Activated CD4-positive, alpha-beta T cell treated with anti-CD3 and anti-CD28 coated beads for 48 hours (primary cell): ENCODE data around the gene MGMT.

Experiments
- DNase-seq: peaks from one replicate; pipeline ENCODE4 v3.0.0-alpha.2; 2020

Gene MGMT

DNA sequence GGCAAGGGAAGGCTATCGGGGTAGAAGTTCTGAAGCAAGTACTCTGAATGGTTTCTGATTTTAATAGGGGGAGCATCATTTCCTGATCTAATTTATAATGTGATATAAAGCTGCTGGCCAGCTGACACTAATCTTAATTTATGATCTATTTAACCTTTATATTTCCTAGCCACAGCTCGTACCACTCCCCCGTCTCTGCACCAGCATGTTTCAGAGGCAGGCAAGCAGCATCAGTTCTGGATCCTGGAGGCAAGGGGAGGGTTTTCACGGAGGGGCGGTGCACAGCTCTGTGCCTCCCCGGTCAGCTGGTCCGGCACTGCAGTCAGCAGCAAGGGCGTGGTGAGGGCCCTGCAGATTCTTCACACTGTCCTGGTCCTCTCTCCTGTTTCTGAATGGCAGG, 30.0 kb downstream of the MGMT start:
- DNase-seq = no peak

DNA sequence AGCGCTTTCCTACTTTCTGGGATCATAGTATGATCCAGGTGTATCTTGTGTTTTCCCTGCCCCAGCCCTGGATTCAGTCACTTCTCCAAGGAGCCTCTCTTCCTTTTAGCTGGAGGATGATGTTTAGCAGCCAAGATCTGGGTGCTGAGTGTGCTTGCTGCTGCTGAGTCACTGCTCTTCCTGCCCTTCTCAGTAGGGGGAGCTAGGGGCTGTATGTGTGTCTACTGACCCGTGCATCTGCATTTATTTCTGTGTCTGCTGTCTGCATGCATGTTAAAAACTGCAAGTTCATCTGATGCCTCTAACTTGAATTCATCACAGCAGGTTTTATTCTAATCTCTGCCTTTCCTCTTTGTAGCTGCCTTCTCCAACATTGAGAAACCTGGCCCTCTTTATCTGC, 31.6 kb downstream of the MGMT start:
- DNase-seq = no peak

DNA sequence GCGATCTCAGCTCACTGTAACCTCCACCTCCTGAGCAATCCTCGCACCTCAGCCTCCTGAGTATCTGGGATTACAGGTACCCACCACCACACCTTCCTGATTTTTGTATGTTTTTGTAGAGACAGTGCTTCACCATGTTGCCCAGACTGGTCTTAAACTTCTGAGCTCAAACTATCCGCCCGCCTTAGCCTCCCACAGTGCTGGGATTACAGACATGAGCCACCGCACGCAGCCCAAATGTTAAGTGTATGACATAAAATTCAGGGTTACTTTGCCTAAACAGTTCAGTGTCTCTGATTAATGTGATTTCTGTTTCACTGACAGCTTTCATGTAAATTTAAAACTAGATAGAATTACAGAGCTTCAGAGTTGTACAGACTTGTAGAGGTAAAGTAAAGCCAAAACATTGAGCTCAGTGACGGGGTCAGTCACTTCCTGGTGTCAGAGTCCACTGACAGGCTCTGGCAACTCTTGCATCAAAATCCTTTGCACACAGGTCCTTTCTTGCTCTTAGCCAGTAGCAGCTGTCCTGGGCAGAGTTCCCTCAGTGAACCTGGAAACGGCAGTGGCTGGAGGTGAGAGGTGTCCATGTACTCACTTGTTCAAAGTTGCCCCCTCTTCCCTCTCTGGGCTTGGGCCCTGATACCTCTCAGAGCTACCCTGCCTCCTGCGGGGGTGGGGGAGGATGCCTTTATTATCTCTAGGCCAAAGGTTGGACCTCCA, 33.7 kb downstream of the MGMT start:
- DNase-seq = no peak

DNA sequence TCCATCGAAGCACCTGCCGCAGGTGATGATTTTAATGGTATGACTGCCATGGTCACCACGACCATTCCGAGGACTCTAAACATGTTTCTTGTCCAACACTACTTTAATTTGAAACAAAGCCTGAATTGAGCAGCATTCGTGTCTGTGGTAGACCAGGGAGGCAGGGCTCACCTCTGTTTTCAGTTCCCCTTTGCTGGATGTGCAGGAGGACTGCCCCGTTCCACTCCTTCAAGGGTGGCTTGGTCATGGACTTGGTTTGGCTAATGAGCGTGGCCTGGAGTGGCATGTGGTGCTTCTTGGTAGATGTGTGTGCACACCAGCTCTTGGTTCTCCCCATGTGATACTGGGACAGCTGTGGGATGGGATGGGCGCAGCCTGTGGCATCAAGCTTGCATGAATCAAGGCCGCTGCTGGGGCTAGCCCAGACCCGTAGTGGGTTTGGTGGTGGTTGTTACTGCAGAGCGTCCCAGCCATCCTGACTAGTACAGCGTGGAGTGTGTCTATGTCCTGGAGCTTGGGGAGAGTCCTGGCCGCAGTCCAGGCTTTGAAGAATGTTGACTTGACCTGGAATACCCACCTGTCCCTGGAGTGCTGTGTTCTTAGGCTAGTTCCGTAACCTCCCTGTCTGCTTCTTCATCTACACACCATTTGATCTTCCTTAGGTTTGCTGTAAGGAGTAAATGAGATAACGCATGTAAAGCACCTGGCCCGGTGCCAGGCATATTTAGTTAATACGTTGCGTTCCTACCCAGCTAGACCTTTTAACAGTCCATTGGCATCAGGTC, 34.8 kb downstream of the MGMT start:
- DNase-seq = no peak

DNA sequence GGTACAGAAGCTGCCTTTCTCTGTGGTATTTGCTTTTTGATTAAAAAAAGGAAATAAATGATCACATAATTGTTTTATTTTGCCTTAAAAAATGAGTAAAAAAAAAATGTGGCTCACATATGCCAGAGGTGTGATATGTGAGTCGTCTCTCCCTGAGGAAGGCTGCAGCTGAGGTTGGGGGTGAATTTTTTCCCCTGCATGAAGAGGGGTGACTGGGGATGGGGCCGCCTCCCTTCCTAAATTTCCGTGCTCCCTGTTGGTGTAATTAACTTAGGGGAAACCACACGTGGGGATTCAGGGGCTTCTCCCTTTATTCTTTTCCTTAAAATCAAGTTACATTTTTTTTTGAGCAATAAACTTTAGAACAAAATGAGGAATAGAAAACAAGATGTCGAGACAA, 35.4 kb downstream of the MGMT start:
- no peak for DNase-seq

DNA sequence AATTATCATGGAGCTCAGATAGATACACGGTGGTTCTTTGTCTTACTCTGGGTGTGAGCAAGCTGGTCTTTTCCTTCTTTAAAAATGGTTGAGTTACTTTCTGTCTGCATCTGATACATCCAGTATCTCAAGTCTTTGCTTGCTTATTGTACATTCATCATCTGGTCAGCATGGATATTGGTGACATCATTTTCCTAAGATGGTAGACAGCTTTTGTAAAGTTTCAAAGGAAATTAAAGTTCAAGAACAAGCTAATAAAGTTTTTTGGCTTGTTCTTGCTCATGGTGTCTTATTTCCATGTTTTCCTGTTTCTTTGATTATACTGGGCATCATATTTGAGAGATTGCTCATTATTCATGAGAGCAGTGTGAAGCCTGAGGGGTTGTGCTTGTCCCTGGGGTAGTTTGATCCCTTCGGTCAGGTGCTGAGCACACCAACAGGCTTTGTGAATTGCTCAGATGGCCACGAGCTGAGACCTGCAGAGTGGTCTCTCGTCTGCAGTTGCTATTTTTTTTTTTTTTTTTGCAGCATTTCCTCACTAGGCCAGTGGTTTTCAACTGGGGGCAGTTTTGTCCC, 38.5 kb downstream of the MGMT start:
- DNase-seq = no peak

DNA sequence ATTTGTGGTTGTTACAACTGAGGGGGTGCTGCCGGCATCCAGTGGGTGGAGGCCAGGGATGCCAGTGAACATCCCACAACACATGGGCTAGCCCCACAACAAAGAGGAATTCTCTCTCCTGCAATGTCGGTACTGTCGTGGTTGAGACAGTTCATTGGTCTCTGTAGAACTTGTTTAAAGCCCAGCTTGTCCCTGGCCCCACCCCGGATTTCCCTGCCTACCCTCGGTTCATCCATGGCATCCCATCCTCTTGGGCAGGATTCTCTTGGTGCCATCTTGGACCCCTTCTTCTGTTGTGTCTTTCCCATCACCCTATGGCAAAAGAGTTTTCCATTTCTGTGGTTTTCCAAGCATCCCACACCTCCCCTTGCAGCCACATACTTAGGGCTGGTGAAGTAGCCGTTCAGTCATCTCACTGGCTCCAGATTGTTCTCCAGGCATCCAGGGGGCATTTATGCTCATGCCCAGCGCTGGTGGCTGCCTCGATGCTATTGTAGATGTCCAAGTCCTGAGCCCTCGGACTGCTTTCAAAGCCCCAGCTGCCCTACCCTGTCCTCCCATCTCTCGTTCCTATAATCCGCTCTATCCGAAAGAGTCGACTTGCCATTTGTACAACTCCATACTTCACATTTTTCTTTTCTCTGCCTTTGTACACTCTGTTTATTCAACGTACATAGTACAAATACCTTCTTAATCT, 39.2 kb downstream of the MGMT start:
- no peak for DNase-seq

DNA sequence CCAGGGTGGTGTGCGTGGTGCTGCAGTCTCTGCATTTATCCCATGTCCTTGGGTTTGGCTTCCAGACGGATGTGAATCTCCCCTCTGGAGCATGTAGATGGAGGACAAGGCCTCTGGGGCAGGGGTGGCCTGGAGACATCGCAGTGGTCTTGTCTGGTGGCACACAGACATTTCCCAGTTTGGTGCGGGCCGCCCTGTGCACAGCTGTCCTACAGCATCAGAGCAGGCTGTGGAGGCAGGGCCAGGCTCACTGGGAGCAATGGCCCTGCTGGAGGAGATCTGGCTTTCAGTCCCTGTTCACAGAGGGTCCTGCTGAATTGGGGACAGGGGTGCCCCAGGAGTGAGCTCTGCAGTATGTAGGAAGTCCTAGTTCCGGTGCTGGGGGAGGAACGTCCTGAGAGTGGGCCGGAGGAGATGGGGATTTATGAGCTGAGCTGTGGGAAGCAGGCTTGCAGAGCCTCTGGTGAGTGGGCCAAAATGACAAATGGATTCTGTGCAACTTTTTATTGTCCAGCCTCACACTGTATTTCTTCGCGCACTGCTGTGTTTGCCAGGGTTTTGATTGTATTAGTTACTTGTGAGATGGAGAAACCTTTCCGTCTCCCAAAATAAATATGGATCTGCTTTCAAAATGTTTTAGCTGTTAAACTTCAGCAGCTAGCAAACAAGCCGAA, 40.3 kb downstream of the MGMT start:
- no peak for DNase-seq

DNA sequence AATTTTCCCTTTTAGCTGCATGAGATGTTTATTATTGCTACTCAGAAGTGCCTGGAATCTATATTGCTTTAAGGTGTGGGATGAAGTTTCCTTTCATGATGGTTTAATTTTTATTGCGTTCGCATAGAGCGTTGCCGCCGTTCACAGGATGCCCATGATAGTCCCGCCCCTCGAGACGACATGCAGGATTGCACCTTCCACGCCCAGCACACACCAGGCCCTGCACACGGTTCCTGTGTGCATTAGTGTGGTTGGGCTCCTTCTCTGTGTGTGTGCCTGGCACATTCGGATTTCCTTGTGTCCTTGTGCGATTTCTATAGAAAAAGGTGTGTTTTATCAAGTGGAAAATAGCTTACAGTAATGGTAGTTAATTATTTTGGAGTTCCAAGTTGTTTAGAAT, 42.1 kb downstream of the MGMT start:
- DNase-seq = no peak

DNA sequence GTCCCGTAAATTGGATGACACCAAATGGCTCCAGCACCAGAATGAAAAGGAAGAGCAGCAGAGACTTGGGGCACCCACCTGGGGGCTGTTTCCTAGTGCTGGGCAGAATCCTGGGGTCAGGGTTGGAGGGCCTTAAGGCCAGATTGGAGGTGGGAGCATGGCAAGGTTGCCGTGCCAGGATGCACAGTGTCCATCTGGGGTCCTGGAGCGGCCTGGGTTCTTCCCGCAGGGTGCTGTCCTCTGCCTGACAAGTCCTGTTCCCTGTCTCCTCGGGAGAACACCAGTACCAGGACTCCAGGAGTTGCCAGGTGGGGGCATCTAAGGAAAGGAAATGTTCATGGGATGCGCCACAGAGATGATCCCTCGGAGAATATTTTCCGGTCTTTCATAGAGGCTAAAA, 42.8 kb downstream of the MGMT start:
- DNase-seq = no peak

DNA sequence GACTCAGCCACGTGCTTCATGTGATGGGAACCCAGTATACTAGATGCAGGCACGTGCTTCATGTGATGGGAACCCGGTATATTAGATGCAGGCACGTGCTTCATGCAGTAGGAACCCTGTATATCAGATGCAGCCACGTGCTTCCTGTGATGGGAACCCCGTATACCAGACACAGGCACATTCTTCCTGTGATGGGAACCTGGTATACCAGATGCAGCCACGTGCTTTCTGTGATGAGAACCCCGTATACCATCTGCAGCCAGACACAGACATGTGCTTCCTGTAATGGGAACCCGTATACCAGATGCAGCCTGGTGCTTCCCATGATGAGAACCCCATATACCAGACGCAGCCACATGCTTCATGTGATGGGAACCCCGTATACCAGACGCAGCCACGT, 44.0 kb downstream of the MGMT start:
- DNase-seq = no peak

DNA sequence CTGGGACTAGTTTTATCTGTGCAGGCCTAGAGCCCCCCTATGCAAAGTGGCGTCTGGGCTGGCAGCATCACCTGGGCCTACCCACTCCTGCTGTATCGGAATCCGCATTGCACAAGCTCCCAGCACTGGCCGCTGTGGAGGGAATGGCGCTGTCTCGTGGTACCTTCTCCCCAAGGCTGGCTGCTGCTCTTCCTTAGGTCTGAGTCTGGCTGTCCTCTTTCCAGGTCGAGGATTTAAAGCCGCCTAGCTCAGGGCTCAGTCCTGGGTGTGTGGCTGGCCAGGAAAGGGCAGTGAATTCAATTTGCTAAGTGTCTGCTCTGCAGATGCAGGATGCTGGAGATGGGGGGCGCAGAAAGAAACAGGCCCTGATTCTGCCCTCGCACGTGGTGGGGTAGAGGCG, 44.7 kb downstream of the MGMT start:
- DNase-seq = no peak

DNA sequence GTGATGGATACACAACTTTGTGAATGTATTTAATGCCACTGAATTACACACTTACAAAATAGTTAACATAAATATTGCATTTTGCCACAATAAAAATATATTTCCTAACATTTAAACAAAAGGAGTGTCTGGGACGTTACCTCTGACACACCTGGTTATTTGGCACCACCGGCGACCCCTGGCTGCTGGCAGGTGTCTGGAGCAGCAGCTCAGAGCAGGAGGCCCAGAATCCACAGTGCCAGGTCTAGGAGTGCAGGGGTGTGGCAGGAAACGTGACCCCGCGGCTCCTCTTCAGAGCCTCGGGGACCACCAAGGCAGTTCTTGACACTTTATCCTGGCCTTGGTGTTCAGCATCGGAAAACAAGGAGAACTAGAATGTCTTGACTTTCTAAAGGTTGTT, 46.3 kb downstream of the MGMT start:
- no peak for DNase-seq

DNA sequence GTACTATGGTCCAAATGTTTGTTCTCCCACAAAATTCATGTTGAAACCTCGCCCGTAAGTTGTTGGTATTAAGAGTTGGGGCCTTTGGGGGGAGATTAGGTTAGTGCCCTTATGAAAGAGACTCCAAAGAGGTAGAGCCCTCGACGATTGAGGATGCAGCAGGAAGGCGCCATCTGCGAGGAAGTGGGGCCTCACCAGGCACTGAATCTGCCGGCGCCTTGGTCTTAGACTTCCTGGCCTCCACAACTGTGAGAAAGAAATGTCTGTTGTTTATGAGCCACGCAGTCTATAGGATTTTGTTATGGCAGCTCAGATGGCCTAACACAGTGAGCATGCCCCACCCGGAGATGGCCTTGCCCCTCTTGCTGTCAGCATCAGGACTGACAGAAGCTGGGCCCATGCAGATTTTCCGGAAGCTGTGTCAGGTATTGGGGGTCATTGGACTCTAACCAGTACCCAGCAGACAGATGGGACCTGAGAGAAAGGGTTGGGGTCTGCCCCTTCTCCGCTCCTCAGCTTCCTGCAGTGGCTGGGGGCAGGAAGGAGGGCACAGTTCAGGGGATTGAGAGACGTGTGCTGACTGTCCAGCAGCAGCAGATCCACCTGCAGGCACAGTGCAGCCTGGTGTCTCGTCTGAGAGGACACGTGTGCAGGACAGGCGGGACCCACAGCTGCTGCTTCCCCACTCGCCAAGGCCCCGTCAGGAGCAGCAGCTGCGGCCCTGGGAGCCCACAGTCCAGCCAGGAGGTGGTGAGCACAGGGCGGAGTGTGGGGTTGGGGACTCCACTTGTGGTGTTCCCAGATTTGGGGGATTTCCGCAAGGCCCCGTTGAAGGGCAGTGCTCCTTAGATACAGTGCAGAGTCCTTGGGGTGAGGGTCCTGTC, 47.8 kb downstream of the MGMT start:
- DNase-seq = no peak

DNA sequence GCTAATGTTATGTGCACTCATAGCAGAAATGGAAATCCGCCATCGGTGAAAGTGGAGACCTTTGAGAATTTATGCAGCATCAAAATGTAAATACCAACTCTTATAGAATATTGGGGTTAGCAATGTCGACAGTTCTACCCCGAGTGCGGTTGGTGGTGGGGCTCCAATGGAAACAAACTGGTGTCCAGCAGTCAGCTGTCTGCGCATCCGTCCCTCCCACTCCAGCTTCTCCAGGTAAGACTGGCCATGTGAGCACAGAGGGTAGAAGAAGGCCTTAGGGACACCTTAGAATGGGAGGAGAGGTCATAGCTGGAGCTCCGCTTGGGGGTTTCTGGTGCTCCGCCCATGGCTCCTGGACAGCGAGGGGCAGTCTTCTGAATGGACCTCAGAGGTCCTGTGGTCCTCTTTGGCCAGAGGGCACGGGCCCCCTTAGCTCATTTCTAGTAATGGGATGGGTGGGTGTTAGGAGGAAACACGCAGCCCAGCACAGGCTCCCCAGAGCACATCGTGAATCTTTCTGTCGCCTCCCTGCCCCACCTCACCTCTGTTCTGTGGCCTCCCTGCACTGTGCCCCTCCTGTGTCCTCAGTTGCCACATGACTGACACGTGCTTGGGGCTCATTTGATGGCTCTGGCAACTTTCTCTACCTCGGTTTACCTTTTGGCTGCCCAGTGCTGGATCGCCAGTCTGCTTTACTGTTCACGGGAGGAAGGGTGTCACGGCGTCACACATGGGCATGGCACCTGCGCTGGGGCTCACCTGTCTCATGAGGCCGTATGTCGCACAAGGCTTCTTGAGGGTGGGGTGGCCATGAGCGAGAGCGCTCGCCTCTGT, 50.0 kb downstream of the MGMT start:
- no peak for DNase-seq

DNA sequence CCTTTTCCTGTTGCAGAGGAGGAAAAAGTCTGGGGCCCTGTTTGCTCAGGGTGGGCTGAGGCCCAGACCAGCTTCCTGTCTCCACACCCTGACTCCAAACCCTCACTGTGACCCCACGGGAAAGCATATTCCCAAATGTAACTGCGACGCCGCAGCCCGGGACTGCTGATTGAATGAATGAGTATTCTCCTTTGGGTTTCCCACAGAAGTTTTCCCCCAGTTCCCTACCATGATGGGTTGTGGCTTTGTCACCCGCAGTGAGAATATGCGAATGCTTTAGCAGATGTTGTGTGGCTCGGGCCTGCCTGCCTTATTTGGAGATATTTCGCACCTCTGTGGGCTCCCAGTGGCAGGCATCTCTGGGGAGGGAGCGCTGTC, 50.6 kb downstream of the MGMT start:
- DNase-seq = no peak

DNA sequence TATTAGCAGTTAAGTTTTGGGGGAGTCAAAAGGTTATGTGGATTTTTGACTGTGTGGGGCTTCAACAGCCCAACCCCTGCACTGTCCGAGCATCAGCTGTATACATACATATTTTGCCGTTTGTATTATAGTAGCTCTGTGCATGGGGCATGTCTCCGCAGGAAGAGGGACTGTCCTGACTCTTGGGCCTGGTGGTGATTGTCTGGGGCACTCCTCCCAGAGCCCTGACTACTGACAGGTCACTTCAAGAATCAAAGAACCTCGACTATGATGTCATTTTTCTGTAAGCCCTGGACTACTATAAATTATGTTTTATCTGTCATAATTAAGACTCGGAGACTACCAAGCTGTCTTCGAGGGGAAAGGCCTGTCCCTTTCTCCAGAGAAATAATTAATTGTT, 51.8 kb downstream of the MGMT start:
- DNase-seq = no peak

DNA sequence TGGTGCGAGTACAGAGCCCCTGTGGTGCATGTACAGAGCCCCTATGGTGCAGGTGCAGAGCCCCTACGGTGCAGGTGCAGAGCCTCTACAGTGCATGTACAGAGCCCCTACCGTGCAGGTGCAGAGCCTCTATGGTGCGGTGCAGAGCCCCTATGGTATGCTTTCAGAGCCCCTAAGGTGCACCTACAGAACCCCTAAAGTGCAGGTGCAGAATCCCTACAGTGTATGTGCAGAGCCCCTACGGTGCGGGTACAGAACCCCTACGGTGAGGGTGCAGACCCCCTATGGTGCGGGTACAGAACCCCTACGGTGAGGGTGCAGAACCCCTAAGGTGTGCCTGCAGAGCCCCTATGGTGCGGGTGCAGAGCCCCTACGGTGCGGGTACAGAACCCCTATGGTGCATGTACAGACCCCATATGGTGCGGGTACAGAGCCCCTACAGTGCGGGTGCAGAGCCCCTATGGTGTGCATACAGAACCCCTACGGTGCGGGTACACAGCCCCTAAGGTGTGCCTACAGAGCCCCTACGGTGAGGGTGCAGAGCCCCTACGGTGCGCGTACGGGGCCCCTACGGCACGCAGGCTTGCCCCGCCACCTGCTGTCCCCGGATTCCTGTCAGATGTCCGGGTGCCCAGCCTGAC, 53.5 kb downstream of the MGMT start:
- DNase-seq = no peak

DNA sequence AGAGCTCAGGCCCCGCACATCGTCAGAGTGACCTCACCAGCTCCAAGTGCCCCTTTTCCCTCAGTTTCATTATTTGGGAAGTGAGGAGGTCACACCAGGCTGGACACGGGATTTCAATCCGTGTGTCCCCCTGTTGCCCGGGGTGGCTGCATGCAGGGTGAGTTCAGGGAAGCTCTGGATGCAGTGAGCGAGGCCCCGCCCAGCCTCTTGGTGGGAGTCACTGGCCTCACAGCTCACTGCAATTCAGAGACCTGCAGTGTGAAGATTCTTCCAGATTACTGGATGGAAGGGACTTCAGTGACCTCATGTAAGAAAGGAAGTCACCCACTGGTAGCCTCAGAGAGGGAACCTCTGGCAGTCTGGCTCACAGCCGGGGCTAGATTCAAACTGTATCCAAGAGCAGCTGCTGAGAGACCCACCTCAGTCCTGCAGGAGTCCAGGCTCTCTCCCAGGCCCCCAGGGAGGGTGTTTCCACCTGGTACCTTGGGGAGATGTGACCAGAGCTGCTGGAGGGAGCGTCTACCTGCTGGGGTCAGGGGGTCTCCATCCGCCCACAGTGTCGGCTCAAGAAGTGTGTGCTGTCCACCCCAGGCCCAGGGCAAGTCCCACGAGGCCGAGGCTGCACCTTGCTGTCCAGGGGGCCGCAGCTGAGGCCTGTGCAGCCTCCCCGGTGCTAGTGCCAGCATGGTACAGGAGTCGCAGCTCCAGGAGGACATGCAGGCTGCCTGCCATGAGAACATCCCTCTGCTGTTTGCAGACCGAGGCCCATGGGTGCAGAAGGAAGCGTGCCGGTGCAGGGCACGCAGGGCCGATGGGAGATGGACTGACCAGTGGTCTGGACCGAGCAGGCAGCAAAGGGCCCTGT, 54.4 kb downstream of the MGMT start:
- no peak for DNase-seq
